AG09309 (cell line): ENCODE data around the gene TSPAN19.

Experiments used
- DNase-seq: peaks from one replicate; pipeline ENCODE4 v3.0.0-alpha.2; 2010; ENCODE audit warnings: low read depth
- H3K4me3 ChIP-seq: 2 replicates; pipeline ENCODE4 v1.5.1; 2011; ENCODE audit warnings: mild to moderate bottlenecking, low read depth, low read length, moderate library complexity; ENCODE audit not compliant: control insufficient read depth
- TF ChIP-seq, protein P1 (sequence below): IDR thresholded peaks from 2 replicates; pipeline ENCODE4 v1.5.1; 2011; ENCODE audit warnings: mild to moderate bottlenecking, low read depth, low read length, inconsistent platforms; ENCODE audit not compliant: insufficient read depth, control insufficient read depth; ENCODE audit errors: missing control alignments

Gene TSPAN19

DNA sequence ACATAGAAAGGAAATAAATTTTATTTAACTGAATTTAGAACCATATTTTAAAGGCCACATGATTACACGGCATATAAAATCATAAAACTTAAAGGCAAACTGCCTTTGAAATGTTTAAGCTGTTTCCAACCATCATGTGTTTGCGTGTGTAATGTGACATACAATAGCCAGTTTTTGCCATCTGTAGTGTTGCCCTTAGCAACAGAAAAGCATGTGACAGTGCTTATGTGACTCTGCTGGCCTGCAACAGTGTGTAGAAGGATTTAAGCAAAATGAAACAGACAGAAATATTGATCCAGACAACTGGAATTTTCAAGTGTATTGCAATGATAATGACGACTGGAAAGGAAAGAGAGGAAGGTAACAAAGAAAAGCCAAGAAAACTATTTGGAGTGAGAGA is 49.5 kb downstream of the TSPAN19 start:
- TF ChIP-seq, protein P1, sequence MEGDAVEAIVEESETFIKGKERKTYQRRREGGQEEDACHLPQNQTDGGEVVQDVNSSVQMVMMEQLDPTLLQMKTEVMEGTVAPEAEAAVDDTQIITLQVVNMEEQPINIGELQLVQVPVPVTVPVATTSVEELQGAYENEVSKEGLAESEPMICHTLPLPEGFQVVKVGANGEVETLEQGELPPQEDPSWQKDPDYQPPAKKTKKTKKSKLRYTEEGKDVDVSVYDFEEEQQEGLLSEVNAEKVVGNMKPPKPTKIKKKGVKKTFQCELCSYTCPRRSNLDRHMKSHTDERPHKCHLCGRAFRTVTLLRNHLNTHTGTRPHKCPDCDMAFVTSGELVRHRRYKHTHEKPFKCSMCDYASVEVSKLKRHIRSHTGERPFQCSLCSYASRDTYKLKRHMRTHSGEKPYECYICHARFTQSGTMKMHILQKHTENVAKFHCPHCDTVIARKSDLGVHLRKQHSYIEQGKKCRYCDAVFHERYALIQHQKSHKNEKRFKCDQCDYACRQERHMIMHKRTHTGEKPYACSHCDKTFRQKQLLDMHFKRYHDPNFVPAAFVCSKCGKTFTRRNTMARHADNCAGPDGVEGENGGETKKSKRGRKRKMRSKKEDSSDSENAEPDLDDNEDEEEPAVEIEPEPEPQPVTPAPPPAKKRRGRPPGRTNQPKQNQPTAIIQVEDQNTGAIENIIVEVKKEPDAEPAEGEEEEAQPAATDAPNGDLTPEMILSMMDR, result no peak
- DNase-seq, result no peak
- no peak overlapping the region for H3K4me3 ChIP-seq

DNA sequence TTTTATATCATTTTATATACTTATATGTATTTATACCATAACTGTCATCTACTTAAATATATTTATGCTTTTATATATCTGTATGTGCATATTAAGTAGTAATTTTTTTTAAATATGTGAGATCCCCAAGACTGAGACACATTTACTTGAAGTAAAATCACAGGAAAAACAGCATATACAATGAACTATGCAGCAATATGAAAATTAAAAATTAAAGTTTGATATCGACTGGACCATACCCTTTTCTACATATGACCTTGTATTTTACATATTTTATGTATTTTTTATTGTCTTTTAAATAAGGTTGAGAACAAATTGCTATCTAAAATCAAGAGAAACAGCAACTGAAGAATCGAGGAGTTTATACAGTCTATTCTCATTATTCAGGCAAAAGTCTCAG is 50.0 kb downstream of the TSPAN19 start:
- no peak for DNase-seq
- TF ChIP-seq, protein P1, result no peak
- no peak overlapping the region for H3K4me3 ChIP-seq

DNA sequence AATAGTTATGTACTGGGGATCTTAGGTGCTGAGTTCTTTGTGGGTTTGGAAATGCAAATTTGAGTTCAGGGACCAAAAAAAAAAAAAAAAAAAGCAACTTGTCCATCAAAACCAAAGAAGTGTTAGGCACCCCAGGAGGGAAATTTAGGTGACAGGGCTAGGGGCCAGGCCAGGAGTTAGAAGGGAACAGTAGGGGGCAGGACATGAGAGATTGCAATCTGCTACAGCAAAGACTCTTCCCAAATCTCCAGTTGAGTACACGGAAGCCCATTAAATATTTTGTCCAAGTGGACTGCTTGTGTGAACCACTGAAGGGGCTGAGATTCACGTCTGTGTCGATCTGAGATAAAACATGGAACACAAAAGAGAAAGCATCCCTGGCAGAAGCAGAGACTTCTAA is 52.8 kb downstream of the TSPAN19 start:
- no peak overlapping the region for H3K4me3 ChIP-seq
- DNase-seq, result no peak
- TF ChIP-seq, protein P1, result no peak

DNA sequence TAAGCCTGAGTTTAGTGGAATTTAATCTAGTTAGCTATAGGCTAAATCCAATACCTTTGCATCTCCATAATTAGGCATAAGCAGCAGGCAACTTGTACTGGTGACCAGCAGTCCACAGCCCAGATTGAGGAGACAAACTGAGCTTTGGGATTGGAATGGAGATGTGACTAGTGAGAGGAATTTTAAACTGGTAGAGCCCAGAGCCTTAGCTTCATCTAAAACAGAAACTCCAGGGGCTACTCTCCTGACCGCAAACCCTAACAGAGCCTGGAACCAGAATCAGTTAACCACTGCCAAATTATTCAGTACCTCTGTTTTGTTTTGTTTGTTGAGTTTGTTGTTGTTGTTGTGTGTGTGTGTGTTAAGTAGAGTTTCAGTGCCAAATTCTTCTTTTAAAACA is 53.2 kb downstream of the TSPAN19 start:
- DNase-seq, result no peak
- TF ChIP-seq, protein P1, result no peak
- H3K4me3 ChIP-seq, result no peak overlapping the region

DNA sequence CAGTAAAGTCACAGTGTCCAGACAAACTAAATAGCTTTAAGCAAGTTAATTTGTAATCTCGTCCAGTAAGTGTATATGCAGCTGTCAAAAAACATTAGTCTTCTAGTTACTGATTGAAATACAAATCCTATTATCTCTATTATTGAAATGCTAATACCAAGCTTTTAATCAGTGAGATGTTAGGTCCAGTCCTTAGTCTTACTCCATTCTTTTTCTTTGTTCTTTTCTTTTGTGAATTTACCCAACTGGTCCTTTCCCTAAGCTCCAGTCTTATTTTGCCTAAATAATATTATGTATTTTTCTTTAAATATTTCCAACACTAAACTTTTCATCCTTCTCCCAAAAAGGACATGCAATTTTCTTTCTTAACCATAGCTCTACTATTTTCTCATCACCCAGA is 57.2 kb downstream of the TSPAN19 start:
- DNase-seq, result no peak
- no peak overlapping the region for H3K4me3 ChIP-seq
- TF ChIP-seq, protein P1, result no peak

DNA sequence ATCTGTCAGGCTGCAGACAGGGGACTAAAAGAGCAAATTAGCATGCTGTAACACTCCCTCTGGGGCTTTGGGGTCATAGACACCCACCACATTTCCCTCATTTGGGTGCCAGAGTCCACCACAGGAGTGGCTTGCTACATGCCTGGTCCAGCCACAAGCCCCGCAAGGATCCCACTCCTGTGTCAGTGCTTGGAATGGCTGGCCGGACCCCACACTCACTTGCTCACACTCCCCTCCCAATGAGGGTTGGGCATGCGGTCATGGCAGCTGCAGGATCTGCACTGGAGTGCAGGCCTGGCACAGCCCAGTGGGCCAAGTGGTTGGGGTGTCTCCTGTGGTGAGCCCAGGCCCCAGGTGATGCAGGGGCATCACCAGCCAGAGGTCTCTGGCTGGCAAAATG is 59.9 kb downstream of the TSPAN19 start:
- TF ChIP-seq, protein P1, result no peak
- DNase-seq, result no peak
- no peak overlapping the region for H3K4me3 ChIP-seq
